LNCaP clone FGC (cell line): ENCODE measurements around the gene PLXNA4.

Experiments used
- DNase-seq: peaks from one replicate; pipeline ENCODE4 v3.0.0-alpha.2; 2011; ENCODE audit warnings: low read depth
- H3K4me3 ChIP-seq: 2 replicates; pipeline ENCODE4 v1.5.1; 2011; ENCODE audit warnings: mild to moderate bottlenecking, low read depth, low read length, control low read depth
- CTCF ChIP-seq: IDR thresholded peaks from 2 replicates; pipeline ENCODE4 v1.5.1; 2012; ENCODE audit warnings: mild to moderate bottlenecking; ENCODE audit not compliant: control insufficient read depth, insufficient read depth; ENCODE audit errors: extremely low read depth

Gene PLXNA4

GRCh38 chr7:132226957-132227290, 349.3 kb downstream of the PLXNA4 start:
- TF ChIP-seq CTCF, result no peak
- H3K4me3 ChIP-seq, result no peak overlapping the region
- DNase-seq, result no peak

GRCh38 chr7:132226046-132226956, 350.0 kb downstream of the PLXNA4 start:
- no peak for TF ChIP-seq CTCF
- no peak for DNase-seq

GRCh38 chr7:132225216-132226030, 350.8 kb downstream of the PLXNA4 start:
- TF ChIP-seq CTCF, result 0 out of 2 replicates have a peak, but pooled peaks have one; percentile 4

More at GRCh38 chr7:132226046-132226956, 350.0 kb downstream of the PLXNA4 start:
- H3K4me3 ChIP-seq, result no peak overlapping the region

GRCh38 chr7:132221356-132221755, 354.9 kb downstream of the PLXNA4 start:
- DNase-seq, result no peak
- no peak for TF ChIP-seq CTCF
- H3K4me3 ChIP-seq, result no peak overlapping the region

More at GRCh38 chr7:132225216-132226030, 350.8 kb downstream of the PLXNA4 start:
- H3K4me3 ChIP-seq, result no peak overlapping the region
- peak; percentile 94 for DNase-seq

- no peak for DNase-seq
- H3K4me3 ChIP-seq, result no peak overlapping the region
- TF ChIP-seq CTCF, result no peak
These were observed 356.2 kb downstream of the PLXNA4 start for GRCh38 chr7:132220060-132220459.

DNA sequence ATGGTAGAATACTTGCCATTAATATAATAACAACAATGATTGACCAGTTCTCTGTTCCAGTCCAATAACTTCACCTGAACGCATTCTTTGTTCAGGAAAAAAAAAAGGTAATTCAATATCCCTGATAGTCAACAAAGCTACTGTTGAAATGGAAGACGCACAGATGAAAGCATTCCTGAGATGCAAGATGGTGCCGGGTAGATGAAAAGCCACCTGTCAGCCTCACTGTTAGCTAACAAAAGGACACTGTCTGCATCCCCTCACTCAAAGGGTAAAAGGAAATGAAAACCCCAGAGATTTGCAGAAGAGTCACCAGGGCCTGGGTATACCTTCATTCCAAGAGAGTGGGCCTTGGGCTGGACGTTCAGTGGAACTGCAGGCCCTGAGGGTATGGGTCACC, 357.4 kb downstream of the PLXNA4 start:
- no peak for DNase-seq
- no peak overlapping the region for H3K4me3 ChIP-seq
- TF ChIP-seq CTCF, result no peak
